SK-N-SH (cell line): ENCODE measurements around the gene NR0B2. TPM values are rescaled to one million over a fixed set of nuclear protein-coding genes. Genes with fewer than 3 reads are reported as not detected.

Source experiments
- CTCF ChIA-PET: fragments of 300-600, 350-600 bp; formaldehyde crosslinking; extraction: SDS; loops from one replicate; lab custom pipeline; 2021; lab: Yijun Ruan, JAX
- POLR2A ChIA-PET: fragments of 350-600 bp; sonication (Branson Sonifier 250); formaldehyde crosslinking; extraction: SDS; loops from one replicate; lab custom pipeline; 2020; ENCODE audit warnings: antibody characterized with exemption, inconsistent platforms; lab: Yijun Ruan, JAX
- DNase-seq: peaks from one replicate; pipeline ENCODE4 v3.0.0; 2012
- H2AFZ ChIP-seq: fragments of 200-600 bp; sonication (generic); 2 replicates; pipeline ENCODE4 v1.8.1; 2016; ENCODE audit warnings: antibody characterized with exemption, mild to moderate bottlenecking, low read depth
- H3F3A ChIP-seq: fragments of 200-600 bp; sonication (generic); replicated peaks from 2 replicates; pipeline ENCODE3; 2016; ENCODE audit warnings: antibody characterized with exemption, mild to moderate bottlenecking; ENCODE audit not compliant: insufficient read depth
- H3K27ac ChIP-seq, 2 experiments: fragments of 200-500 bp in 1 of 2; fragments of 200-600 bp in 1 of 2; sonication (Bioruptor generic) in 1 of 2; sonication (generic), shearing (Covaris generic) in 1 of 2; 2 replicates each; pipeline versions ENCODE4 v1.5.1 to v1.6.1; 2014 to 2016; ENCODE audit warnings: low read depth in 2 of 2, inconsistent platforms in 1 of 2, low read length in 1 of 2, mild to moderate bottlenecking in 1 of 2, mixed read lengths in 1 of 2
- H3K27me3 ChIP-seq: fragments of 200-600 bp; sonication (generic), shearing (Covaris generic); 2 replicates; pipeline ENCODE4 v1.6.1; 2016; ENCODE audit warnings: mixed run types; ENCODE audit not compliant: insufficient read depth
- H3K36me3 ChIP-seq, 2 experiments: fragments of 200-500 bp in 1 of 2; fragments of 200-600 bp in 1 of 2; sonication (Bioruptor generic) in 1 of 2; sonication (generic) in 1 of 2; replicated peaks in 1 of 2; 2 replicates each; pipeline versions ENCODE3 to v1.5.1; 2014 to 2016; ENCODE audit warnings: low read length in 1 of 2, mild to moderate bottlenecking in 1 of 2; ENCODE audit not compliant: insufficient read depth in 2 of 2, control insufficient read depth in 1 of 2
- H3K4me1 ChIP-seq, 2 experiments: fragments of 200-500 bp in 1 of 2; fragments of 200-600 bp in 1 of 2; sonication (Bioruptor generic) in 1 of 2; sonication (generic), shearing (Covaris generic) in 1 of 2; 2 replicates each; pipeline versions ENCODE4 v1.5.1 to v1.6.1; 2014 to 2016; ENCODE audit warnings: low read depth in 1 of 2, low read length in 1 of 2, mixed run types in 1 of 2; ENCODE audit not compliant: insufficient read depth in 2 of 2, control insufficient read depth in 1 of 2
- H3K4me2 ChIP-seq: fragments of 200-600 bp; sonication (generic), shearing (Covaris generic); 2 replicates; pipeline ENCODE4 v1.6.1; 2017; ENCODE audit warnings: mixed run types
- H3K4me3 ChIP-seq, 2 experiments: fragments of 200-500 bp in 1 of 2; fragments of 200-600 bp in 1 of 2; sonication (Bioruptor generic) in 1 of 2; sonication (generic), shearing (Covaris generic) in 1 of 2; 2 replicates each; pipeline versions ENCODE4 v1.5.1 to v1.8.1; 2014 to 2016; ENCODE audit warnings: low read depth in 2 of 2, inconsistent platforms in 1 of 2, low read length in 1 of 2, mild to moderate bottlenecking in 1 of 2, mixed read lengths in 1 of 2, moderate library complexity in 1 of 2
- H3K79me2 ChIP-seq: fragments of 200-600 bp; sonication (generic); 2 replicates; pipeline ENCODE4 v1.8.1; 2017; ENCODE audit warnings: mild to moderate bottlenecking; ENCODE audit not compliant: insufficient read depth
- H3K9ac ChIP-seq: fragments of 200-600 bp; sonication (generic); 2 replicates; pipeline ENCODE4 v1.6.1; 2017; ENCODE audit warnings: mixed run types
- H3K9me2 ChIP-seq: fragments of 200-600 bp; sonication (generic); 2 replicates; pipeline ENCODE4 v1.6.1; 2017; ENCODE audit warnings: mixed run types
- H3K9me3 ChIP-seq: fragments of 200-600 bp; sonication (generic); 2 replicates; pipeline ENCODE4 v1.6.1; 2017; ENCODE audit warnings: mixed run types, mild to moderate bottlenecking, moderate library complexity
- H4K20me1 ChIP-seq: fragments of 200-600 bp; sonication (generic); 2 replicates; pipeline ENCODE4 v1.6.1; 2017; ENCODE audit warnings: mild to moderate bottlenecking, mixed run types; ENCODE audit not compliant: insufficient read depth
- ELF1 ChIP-seq: IDR thresholded peaks from 2 replicates; pipeline ENCODE4 v1.4.0; 2012
- FOSL2 ChIP-seq: IDR thresholded peaks from 2 replicates; pipeline ENCODE4 v1.4.0; 2012; ENCODE audit warnings: low read depth, mild to moderate bottlenecking, moderate library complexity, borderline replicate concordance
- GABPA ChIP-seq: IDR thresholded peaks from 2 replicates; pipeline ENCODE4 v1.4.0; 2012; ENCODE audit warnings: low read depth, mild to moderate bottlenecking
- IRF3 ChIP-seq: fragments of 150-350 bp; IDR thresholded peaks from 2 replicates; pipeline ENCODE4 v1.6.1; 2016; ENCODE audit warnings: mild to moderate bottlenecking, low read depth, low read length
- JUND ChIP-seq: IDR thresholded peaks from 2 replicates; pipeline ENCODE4 v1.4.0; 2012
- MEF2A ChIP-seq: IDR thresholded peaks from 2 replicates; pipeline ENCODE4 v1.4.0; 2012; ENCODE audit warnings: low read depth, borderline replicate concordance
- NFIC ChIP-seq: IDR thresholded peaks from 2 replicates; pipeline ENCODE4 v1.4.0; 2012; ENCODE audit warnings: borderline replicate concordance
- POLR2AphosphoS5 ChIP-seq: IDR thresholded peaks from 2 replicates; pipeline ENCODE4 v1.6.1; 2012; ENCODE audit warnings: low read depth, low read length
- RAD21 ChIP-seq: IDR thresholded peaks from 2 replicates; pipeline ENCODE4 v1.6.1; 2012; ENCODE audit warnings: mild to moderate bottlenecking, low read length
- RCOR1 ChIP-seq: fragments of 150-350 bp; IDR thresholded peaks from 2 replicates; pipeline ENCODE4 v1.6.1; 2017; ENCODE audit warnings: antibody characterized with exemption, low read length
- REST ChIP-seq: IDR thresholded peaks from 2 replicates; pipeline ENCODE4 v1.6.1; 2012; ENCODE audit warnings: mild to moderate bottlenecking, low read depth, low read length, moderate library complexity
- RFX5 ChIP-seq: IDR thresholded peaks from 2 replicates; pipeline ENCODE4 v1.6.1; 2012; ENCODE audit warnings: mild to moderate bottlenecking, improper control_type of control experiment, low read length
- SIN3A ChIP-seq: IDR thresholded peaks from 2 replicates; pipeline ENCODE4 v1.6.1; 2012; ENCODE audit warnings: low read depth, mild to moderate bottlenecking, low read length, moderate library complexity, borderline replicate concordance
- TAF1 ChIP-seq: IDR thresholded peaks from 2 replicates; pipeline ENCODE4 v1.6.1; 2012; ENCODE audit warnings: low read depth, mild to moderate bottlenecking, low read length, moderate library complexity, borderline replicate concordance
- TCF12 ChIP-seq: IDR thresholded peaks from 2 replicates; pipeline ENCODE4 v1.4.0; 2012
- TEAD4 ChIP-seq: IDR thresholded peaks from 2 replicates; pipeline ENCODE4 v1.4.0; 2012; ENCODE audit warnings: mild to moderate bottlenecking, borderline replicate concordance; ENCODE audit not compliant: insufficient read depth
- YY1 ChIP-seq: IDR thresholded peaks from 2 replicates; pipeline ENCODE4 v1.4.0; 2012; ENCODE audit warnings: low read depth, mild to moderate bottlenecking
- ZBTB33 ChIP-seq: IDR thresholded peaks from 2 replicates; pipeline ENCODE4 v1.4.0; 2012; ENCODE audit warnings: low read depth, borderline replicate concordance
- WGBS: methylation state at CpG from one replicate; pipeline ENCODE4 v1.1.6; 2017; ENCODE audit warnings: low lambda C conversion rate; 5-methylcytosine and 5-hydroxymethylcytosine counted together
- polyA plus RNA-seq, 3 experiments: library from polyadenylated mRNA; depleted of rRNA; stranded (reverse); fragments of >200 nt; gene quantifications; 2 replicates each; pipeline ENCODE4 v1.2.3, GENCODE V29; 2012

Gene NR0B2
- polyA plus RNA-seq, 1 of the 3 experiments (the other 2 are of a cell fraction) = not detected

- no peak for TF ChIP-seq IRF3
- TF ChIP-seq MEF2A = no peak
Observed at GRCh38 chr1:26932531-26932930, 18.8 kb upstream of the NR0B2 start (continued).

GRCh38 chr1:26923711-26924110 is 9.9 kb upstream of the NR0B2 start:
- WGBS = 86% methylated on average over 3 of the region's 3 CpGs
- H3K9me2 ChIP-seq = no peaks in the 10 kb centered on the region
- peaks cover 13% of the 10 kb centered on the region; the same call in 1 of the 2 replicates for H4K20me1 ChIP-seq
- no peaks in the 10 kb centered on the region for H3K27me3 ChIP-seq
- no peak overlapping the region for H3K9ac ChIP-seq
- H3K9me3 ChIP-seq = no peaks in the 10 kb centered on the region
- H3K4me1 ChIP-seq = peaks cover 13 to 16% of the 10 kb centered on the region in 2 experiments; a peak in 1 of 4 replicates
- ChIA-PET POLR2A (interaction anchor here (1.6 kb wide), 1 partner anchor 23 kb away, joined by 6 read pairs; the partner anchor contains the start of gene GPATCH3), CTCF (interaction anchor here (1.2 to 1.4 kb wide), 2 partner anchors 43 to 123 kb away, joined by 3 to 4 read pairs; no protein-coding TSS in a partner anchor)
- H3K4me2 ChIP-seq = peak overlapping the region; percentile 93
- peaks cover 3% of the 10 kb centered on the region for H3F3A ChIP-seq
- no peak for DNase-seq
- TF ChIP-seq TEAD4 = no peak
- H2AFZ ChIP-seq = no peak overlapping the region
- peaks cover 23 to 40% of the 10 kb centered on the region in 2 experiments for H3K36me3 ChIP-seq
- peaks cover 62% of the 10 kb centered on the region for H3K79me2 ChIP-seq
- no peak overlapping the region for H3K27ac ChIP-seq
- peak overlapping the region in 1 of 2 experiments; percentile 80; a peak in 1 of 4 replicates for H3K4me3 ChIP-seq

GRCh38 chr1:26922901-26923300 is 9.1 kb upstream of the NR0B2 start:
- Histone ChIP-seq H4K20me1 (peaks cover 13% of the 10 kb centered on the region; the same call in 1 of the 2 replicates), H3K27ac (no peak overlapping the region), H3F3A (peaks cover 3% of the 10 kb centered on the region), H3K4me1 (peaks cover 13 to 16% of the 10 kb centered on the region in 2 experiments; a peak in 1 of 4 replicates), H3K9me2 (no peaks in the 10 kb centered on the region), H3K79me2 (peaks cover 54% of the 10 kb centered on the region), H2AFZ (no peak overlapping the region), H3K4me3 (peak overlapping the region; percentile 69 to 80), H3K9ac (peak overlapping the region; percentile 90; the same call in 1 of the 2 replicates), H3K9me3 (no peaks in the 10 kb centered on the region), H3K27me3 (no peaks in the 10 kb centered on the region), H3K36me3 (peaks cover 20 to 31% of the 10 kb centered on the region in 2 experiments), H3K4me2 (peak overlapping the region; percentile 93)
- 85% methylated on average over 3 of the region's 3 CpGs for WGBS
- POLR2A ChIA-PET = no interaction called here
- CTCF ChIA-PET = no interaction called here
- no peak for DNase-seq
- TF ChIP-seq SIN3A (no peak), REST (no peak), POLR2AphosphoS5 (no peak), NFIC (no peak), JUND (no peak), RAD21 (no peak), RCOR1 (no peak), RFX5 (no peak), ZBTB33 (no peak), TAF1 (no peak), FOSL2 (no peak), GABPA (no peak), YY1 (no peak), TCF12 (no peak), ELF1 (no peak)
